GM12878 (cell line): ENCODE data around the gene COL27A1. TPM values are rescaled to one million over a fixed set of nuclear protein-coding genes. Genes with fewer than 3 reads are reported as not detected.

Experiments used
- ATAC-seq: fragments of 200-7000 bp; cut with Tn5 transposase; 3 replicates; pipeline ENCODE4 v1.9.1; 2020; ENCODE audit warnings: mild to moderate bottlenecking, moderate library complexity
- BruUV-seq: library from RNA; stranded (reverse); fragments of 400-500 nt; replicated peaks from 2 replicates; lab custom pipeline; 2021; lab: Mats Ljungman, UMichigan
- CTCF ChIA-PET: fragments of 300-600 bp; sonication (Branson Sonifier 250); formaldehyde crosslinking; extraction: SDS; loops from one replicate; lab custom pipeline; 2021; ENCODE audit warnings: inconsistent platforms; lab: Yijun Ruan, JAX
- POLR2A ChIA-PET: fragments of 350-600 bp; formaldehyde crosslinking; extraction: SDS; loops from one replicate; lab custom pipeline; 2021; ENCODE audit warnings: inconsistent platforms; lab: Charles Lee
- RAD21 ChIA-PET: fragments of 300-600 bp; sonication (Branson Sonifier 250); formaldehyde crosslinking; loops from one replicate; lab custom pipeline; 2023; ENCODE audit warnings: antibody characterized with exemption; ENCODE audit not compliant: unreplicated experiment; lab: Charles Lee
- SMC1A ChIA-PET: fragments of 300-600 bp; sonication (Branson Sonifier 250); formaldehyde crosslinking; loops from one replicate; lab custom pipeline; 2023; ENCODE audit not compliant: unreplicated experiment, uncharacterized antibody; lab: Charles Lee
- DNase-seq: peaks from one replicate; pipeline ENCODE4 v3.0.0-alpha.2; 2011; ENCODE audit warnings: low read depth, low spot score
- FAIRE-seq: peaks from 3 replicates; lab custom pipeline; 2011; peaks lifted over from hg19 to GRCh38; lab: Jason Lieb, UNC
- H2AFZ ChIP-seq: 2 replicates; pipeline ENCODE4 v1.6.0; 2011; ENCODE audit warnings: low read depth, low read length, control low read depth; ENCODE audit not compliant: control insufficient read depth
- H3K27ac ChIP-seq: 2 replicates; pipeline ENCODE4 v1.5.1; 2011; ENCODE audit warnings: control low read depth; ENCODE audit not compliant: control insufficient read depth, insufficient read depth
- H3K27me3 ChIP-seq, 2 experiments: replicated peaks in 1 of 2; 2 replicates each; pipeline versions ENCODE4 v1.6.0 to v1.6.1; 2011; ENCODE audit warnings: low read length in 1 of 2; ENCODE audit not compliant: control insufficient read depth in 2 of 2, insufficient read depth in 2 of 2
- H3K36me3 ChIP-seq, 2 experiments: 2 replicates each; pipeline ENCODE4 v1.5.1; 2011; ENCODE audit warnings: low read length in 1 of 2; ENCODE audit not compliant: control insufficient read depth in 2 of 2, insufficient read depth in 2 of 2
- H3K4me1 ChIP-seq: 2 replicates; pipeline ENCODE4 v1.6.1; 2011; ENCODE audit warnings: mild to moderate bottlenecking, low read length, moderate library complexity, mixed read lengths; ENCODE audit not compliant: control insufficient read depth, insufficient read depth
- H3K4me2 ChIP-seq: 2 replicates; pipeline ENCODE4 v1.6.0; 2011; ENCODE audit warnings: control low read depth; ENCODE audit not compliant: control insufficient read depth, insufficient read depth
- H3K4me3 ChIP-seq: fragments of 200-600 bp; sonication (generic); 2 replicates; pipeline ENCODE4 v1.5.1; 2016
- H3K79me2 ChIP-seq: 2 replicates; pipeline ENCODE4 v1.6.0; 2011; ENCODE audit warnings: low read length; ENCODE audit not compliant: control insufficient read depth, insufficient read depth
- H3K9ac ChIP-seq: 2 replicates; pipeline ENCODE4 v1.8.0; 2011; ENCODE audit warnings: low read length, control low read depth, mixed read lengths; ENCODE audit not compliant: control insufficient read depth, insufficient read depth
- H3K9me3 ChIP-seq: replicated peaks from 3 replicates; pipeline ENCODE4 v1.5.1; 2011; ENCODE audit warnings: mild to moderate bottlenecking, low read length; ENCODE audit not compliant: control insufficient read depth, insufficient read depth
- H4K20me1 ChIP-seq: 2 replicates; pipeline ENCODE4 v1.6.0; 2011; ENCODE audit not compliant: control insufficient read depth, insufficient read depth
- BCL11A ChIP-seq: IDR thresholded peaks from 2 replicates; pipeline ENCODE4 v1.6.1; 2011; ENCODE audit warnings: low read depth, low read length
- CBX5 ChIP-seq: sonication (generic); IDR thresholded peaks from 2 replicates; pipeline ENCODE4 v1.6.1; 2016; ENCODE audit warnings: low read depth, moderate library complexity, mild to moderate bottlenecking, inconsistent platforms
- GATAD2B ChIP-seq: fragments of 450-650 bp; conservative IDR thresholded peaks from 2 replicates; pipeline ENCODE4 v1.6.1; 2017; ENCODE audit warnings: low read depth, mild to moderate bottlenecking, moderate library complexity
- IKZF1 ChIP-seq: fragments of 450-650 bp; conservative IDR thresholded peaks from 2 replicates; pipeline ENCODE4 v1.6.1; 2017; ENCODE audit warnings: antibody characterized with exemption, mild to moderate bottlenecking
- MTA2 ChIP-seq: fragments of 450-650 bp; IDR thresholded peaks from 2 replicates; pipeline ENCODE4 v1.6.1; 2016; ENCODE audit warnings: low read depth, mild to moderate bottlenecking, moderate library complexity
- PAX8 ChIP-seq: fragments of 450-650 bp; IDR thresholded peaks from 2 replicates; pipeline ENCODE4 v1.6.1; 2017; ENCODE audit warnings: mild to moderate bottlenecking, moderate library complexity
- RFX5 ChIP-seq: IDR thresholded peaks from 2 replicates; pipeline ENCODE4 v1.6.1; 2011; ENCODE audit warnings: low read depth, low read length, improper control_type of control experiment
- RUNX3 ChIP-seq: IDR thresholded peaks from 2 replicates; pipeline ENCODE4 v1.6.1; 2012; ENCODE audit warnings: low read length, inconsistent platforms
- SMAD1 ChIP-seq: fragments of 450-650 bp; IDR thresholded peaks from 2 replicates; pipeline ENCODE4 v1.6.1; 2018; ENCODE audit warnings: mild to moderate bottlenecking, low read depth; ENCODE audit not compliant: partially characterized antibody
- TBL1XR1 ChIP-seq: IDR thresholded peaks from 2 replicates; pipeline ENCODE4 v1.6.1; 2012; ENCODE audit warnings: low read depth, low read length, improper control_type of control experiment
- ZBED1 ChIP-seq: IDR thresholded peaks from 2 replicates; pipeline ENCODE4 v1.6.1; 2016; ENCODE audit warnings: borderline replicate concordance
- ZNF217 ChIP-seq: fragments of 450-650 bp; IDR thresholded peaks from 2 replicates; pipeline ENCODE4 v1.6.1; 2017; ENCODE audit warnings: antibody characterized with exemption, mild to moderate bottlenecking
- WGBS: methylation state at CpG from one replicate; pipeline ENCODE4 v1.1.6; 2016; ENCODE audit warnings: low lambda C conversion rate; ENCODE audit not compliant: insufficient replicate concordance, insufficient coverage; ENCODE audit errors: missing lambda C conversion rate; 5-methylcytosine and 5-hydroxymethylcytosine counted together
- in situ Hi-C: fragments of 300-500 bp; cut with MboI; formaldehyde crosslinking; loops from 9 replicates; pipeline ENCODE4 v1.14.3; 2018; ENCODE audit warnings: mixed read lengths
- intact Hi-C: fragments of 100-400 bp; cut with micrococcal nuclease; formaldehyde crosslinking; loops from one replicate; pipeline ENCODE4 v1.14.2; 2022; ENCODE audit not compliant: unreplicated experiment
- polyA plus RNA-seq, 11 experiments: library from polyadenylated mRNA; depleted of rRNA in 4 of 11; unstranded in 6 of 11; stranded (reverse) in 5 of 11; fragments of >200 nt; fragmentation: Nextera tagmentation in 4 of 11; fragmentation: Illumina TruSeq in 1 of 11; extraction: Ambion mirVana in 4 of 11; extraction: Trizol in 1 of 11; gene quantifications; 1 replicate in 1 of 11; 2 replicates in 10 of 11; pipeline versions ENCODE4 v1.2.1 to v1.2.3, GENCODE V29; 2011 to 2016; ENCODE audit warnings: inconsistent platforms in 2 of 11, missing spikeins in 2 of 11, low read depth in 1 of 11
- total RNA-seq, 4 experiments: library from RNA; depleted of rRNA in 3 of 4; stranded (reverse); fragments of >200 nt in 3 of 4; fragmentation: Illumina TruSeq in 1 of 4; extraction: Trizol in 1 of 4; gene quantifications; 2 replicates each; pipeline versions ENCODE4 v1.2.1 to v1.2.3, GENCODE V29; 2013 to 2021
- TF ChIP-seq, protein P1 (sequence below): fragments of 450-650 bp; IDR thresholded peaks from 2 replicates; pipeline ENCODE4 v1.6.1; 2016; ENCODE audit warnings: mild to moderate bottlenecking
- TF ChIP-seq, protein P2 (sequence below): fragments of 450-650 bp; IDR thresholded peaks from 2 replicates; pipeline ENCODE4 v1.6.1; 2017; ENCODE audit warnings: borderline replicate concordance
- TF ChIP-seq, protein P3 (sequence below): fragments of 450-650 bp; IDR thresholded peaks from 2 replicates; pipeline ENCODE4 v1.6.1; 2017; ENCODE audit warnings: low read depth, mild to moderate bottlenecking, moderate library complexity
- TF ChIP-seq, protein P4 (sequence below): fragments of 450-650 bp; IDR thresholded peaks from 2 replicates; pipeline ENCODE4 v1.6.1; 2017; ENCODE audit warnings: mild to moderate bottlenecking, moderate library complexity

The COL27A1 gene
- total and polyA plus RNA-seq, 10 of the 15 experiments (the other 5 are each of a cell fraction or from before 2014, with no cell fraction given), result 0.10 TPM; not detected in 9

DNA sequence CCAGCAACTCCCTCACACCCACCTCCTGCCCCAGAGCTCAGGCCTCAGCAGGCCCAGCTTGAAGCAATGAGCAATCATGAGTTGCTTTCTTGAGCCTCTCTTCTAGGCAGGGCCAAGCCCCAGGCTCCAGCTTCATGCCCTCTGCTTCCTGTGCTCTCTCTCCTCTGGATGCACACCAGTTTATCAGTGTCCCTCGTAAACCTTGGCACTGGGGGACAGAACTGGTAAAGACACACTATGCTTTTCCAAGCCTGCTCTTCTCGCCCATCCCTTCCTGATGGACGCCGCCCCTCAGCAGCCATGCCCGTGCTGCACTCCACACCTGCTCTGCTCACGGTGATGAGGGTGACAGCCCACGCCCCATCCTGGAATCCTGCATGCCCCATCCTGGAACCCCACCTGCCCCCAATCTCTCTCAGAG lies 118.1 kb downstream of the COL27A1 start (continued):
- TF ChIP-seq BCL11A, result no peak
- TF ChIP-seq ZBED1, result no peak

DNA sequence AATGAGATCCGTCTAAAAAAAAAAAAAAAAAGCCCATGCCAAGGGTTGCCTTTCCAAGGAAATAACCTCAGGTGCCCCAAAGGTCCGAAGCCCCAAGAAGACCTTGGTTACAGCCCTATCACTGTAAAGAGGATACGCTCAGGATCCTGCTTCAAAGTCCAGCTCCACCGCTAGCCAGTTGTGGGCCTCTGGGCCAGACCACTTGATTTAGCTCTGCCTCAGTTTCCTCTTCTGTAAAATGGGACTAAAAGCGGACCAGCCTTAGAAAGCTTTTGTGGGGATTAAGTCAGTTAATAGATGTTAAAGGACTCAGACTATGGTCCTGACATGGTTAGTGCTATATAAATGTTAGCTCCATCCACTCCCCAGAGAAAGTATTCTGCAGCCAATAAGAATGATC lies 118.9 kb downstream of the COL27A1 start:
- Histone ChIP-seq H3K9me3 (no peaks in the 10 kb centered on the region), H3K4me2 (no peak overlapping the region), H3K27ac (no peak overlapping the region), H3K36me3 (no peaks in the 10 kb centered on the region), H3K27me3 (peaks cover 0 to 3% of the 10 kb centered on the region in 2 experiments; a peak in 1 of 4 replicates), H2AFZ (no peak overlapping the region), H3K79me2 (no peaks in the 10 kb centered on the region), H3K4me3 (no peak overlapping the region), H3K9ac (no peak overlapping the region), H3K4me1 (no peaks in the 10 kb centered on the region), H4K20me1 (no peaks in the 10 kb centered on the region)
- FAIRE-seq (no peak), ATAC-seq (no peak), DNase-seq (no peak)
- intact Hi-C loops, result no loop called here
- in situ Hi-C loops, result no loop called here
- ChIA-PET RAD21 (no interaction called here), SMC1A (no interaction called here), POLR2A (no interaction called here), CTCF (interaction anchor here (0.6 to 1.4 kb wide), 5 partner anchors 10 to 245 kb away, joined by 3 to 6 read pairs (median 4); partner anchors contain the start of gene COL27A1)
- WGBS, result 29% methylated on average over 4 of the region's 5 CpGs
- no TSS peak for BruUV-seq
- TF ChIP-seq ZNF217 (no peak), RUNX3 (no peak), GATAD2B (no peak), MTA2 (no peak), CBX5 (no peak), TBL1XR1 (no peak), SMAD1 (no peak), RFX5 (no peak), PAX8 (no peak), IKZF1 (no peak)
- TF ChIP-seq, protein P1, sequence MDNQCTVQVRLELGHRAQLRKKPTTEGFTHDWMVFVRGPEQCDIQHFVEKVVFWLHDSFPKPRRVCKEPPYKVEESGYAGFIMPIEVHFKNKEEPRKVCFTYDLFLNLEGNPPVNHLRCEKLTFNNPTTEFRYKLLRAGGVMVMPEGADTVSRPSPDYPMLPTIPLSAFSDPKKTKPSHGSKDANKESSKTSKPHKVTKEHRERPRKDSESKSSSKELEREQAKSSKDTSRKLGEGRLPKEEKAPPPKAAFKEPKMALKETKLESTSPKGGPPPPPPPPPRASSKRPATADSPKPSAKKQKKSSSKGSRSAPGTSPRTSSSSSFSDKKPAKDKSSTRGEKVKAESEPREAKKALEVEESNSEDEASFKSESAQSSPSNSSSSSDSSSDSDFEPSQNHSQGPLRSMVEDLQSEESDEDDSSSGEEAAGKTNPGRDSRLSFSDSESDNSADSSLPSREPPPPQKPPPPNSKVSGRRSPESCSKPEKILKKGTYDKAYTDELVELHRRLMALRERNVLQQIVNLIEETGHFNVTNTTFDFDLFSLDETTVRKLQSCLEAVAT, result no peak
- TF ChIP-seq, protein P2, sequence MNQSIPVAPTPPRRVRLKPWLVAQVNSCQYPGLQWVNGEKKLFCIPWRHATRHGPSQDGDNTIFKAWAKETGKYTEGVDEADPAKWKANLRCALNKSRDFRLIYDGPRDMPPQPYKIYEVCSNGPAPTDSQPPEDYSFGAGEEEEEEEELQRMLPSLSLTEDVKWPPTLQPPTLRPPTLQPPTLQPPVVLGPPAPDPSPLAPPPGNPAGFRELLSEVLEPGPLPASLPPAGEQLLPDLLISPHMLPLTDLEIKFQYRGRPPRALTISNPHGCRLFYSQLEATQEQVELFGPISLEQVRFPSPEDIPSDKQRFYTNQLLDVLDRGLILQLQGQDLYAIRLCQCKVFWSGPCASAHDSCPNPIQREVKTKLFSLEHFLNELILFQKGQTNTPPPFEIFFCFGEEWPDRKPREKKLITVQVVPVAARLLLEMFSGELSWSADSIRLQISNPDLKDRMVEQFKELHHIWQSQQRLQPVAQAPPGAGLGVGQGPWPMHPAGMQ, result no peak
- TF ChIP-seq, protein P3, sequence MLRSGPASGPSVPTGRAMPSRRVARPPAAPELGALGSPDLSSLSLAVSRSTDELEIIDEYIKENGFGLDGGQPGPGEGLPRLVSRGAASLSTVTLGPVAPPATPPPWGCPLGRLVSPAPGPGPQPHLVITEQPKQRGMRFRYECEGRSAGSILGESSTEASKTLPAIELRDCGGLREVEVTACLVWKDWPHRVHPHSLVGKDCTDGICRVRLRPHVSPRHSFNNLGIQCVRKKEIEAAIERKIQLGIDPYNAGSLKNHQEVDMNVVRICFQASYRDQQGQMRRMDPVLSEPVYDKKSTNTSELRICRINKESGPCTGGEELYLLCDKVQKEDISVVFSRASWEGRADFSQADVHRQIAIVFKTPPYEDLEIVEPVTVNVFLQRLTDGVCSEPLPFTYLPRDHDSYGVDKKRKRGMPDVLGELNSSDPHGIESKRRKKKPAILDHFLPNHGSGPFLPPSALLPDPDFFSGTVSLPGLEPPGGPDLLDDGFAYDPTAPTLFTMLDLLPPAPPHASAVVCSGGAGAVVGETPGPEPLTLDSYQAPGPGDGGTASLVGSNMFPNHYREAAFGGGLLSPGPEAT, result no peak
- TF ChIP-seq, protein P4, sequence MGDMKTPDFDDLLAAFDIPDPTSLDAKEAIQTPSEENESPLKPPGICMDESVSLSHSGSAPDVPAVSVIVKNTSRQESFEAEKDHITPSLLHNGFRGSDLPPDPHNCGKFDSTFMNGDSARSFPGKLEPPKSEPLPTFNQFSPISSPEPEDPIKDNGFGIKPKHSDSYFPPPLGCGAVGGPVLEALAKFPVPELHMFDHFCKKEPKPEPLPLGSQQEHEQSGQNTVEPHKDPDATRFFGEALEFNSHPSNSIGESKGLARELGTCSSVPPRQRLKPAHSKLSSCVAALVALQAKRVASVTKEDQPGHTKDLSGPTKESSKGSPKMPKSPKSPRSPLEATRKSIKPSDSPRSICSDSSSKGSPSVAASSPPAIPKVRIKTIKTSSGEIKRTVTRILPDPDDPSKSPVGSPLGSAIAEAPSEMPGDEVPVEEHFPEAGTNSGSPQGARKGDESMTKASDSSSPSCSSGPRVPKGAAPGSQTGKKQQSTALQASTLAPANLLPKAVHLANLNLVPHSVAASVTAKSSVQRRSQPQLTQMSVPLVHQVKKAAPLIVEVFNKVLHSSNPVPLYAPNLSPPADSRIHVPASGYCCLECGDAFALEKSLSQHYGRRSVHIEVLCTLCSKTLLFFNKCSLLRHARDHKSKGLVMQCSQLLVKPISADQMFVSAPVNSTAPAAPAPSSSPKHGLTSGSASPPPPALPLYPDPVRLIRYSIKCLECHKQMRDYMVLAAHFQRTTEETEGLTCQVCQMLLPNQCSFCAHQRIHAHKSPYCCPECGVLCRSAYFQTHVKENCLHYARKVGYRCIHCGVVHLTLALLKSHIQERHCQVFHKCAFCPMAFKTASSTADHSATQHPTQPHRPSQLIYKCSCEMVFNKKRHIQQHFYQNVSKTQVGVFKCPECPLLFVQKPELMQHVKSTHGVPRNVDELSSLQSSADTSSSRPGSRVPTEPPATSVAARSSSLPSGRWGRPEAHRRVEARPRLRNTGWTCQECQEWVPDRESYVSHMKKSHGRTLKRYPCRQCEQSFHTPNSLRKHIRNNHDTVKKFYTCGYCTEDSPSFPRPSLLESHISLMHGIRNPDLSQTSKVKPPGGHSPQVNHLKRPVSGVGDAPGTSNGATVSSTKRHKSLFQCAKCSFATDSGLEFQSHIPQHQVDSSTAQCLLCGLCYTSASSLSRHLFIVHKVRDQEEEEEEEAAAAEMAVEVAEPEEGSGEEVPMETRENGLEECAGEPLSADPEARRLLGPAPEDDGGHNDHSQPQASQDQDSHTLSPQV, result no peak
